Spleen (tissue), 11 donors: ENCODE results near the gene JAK2. TPM values are rescaled to one million over a fixed set of nuclear protein-coding genes. Genes with fewer than 3 reads are reported as not detected.

Experiments used
- DNase-seq: peaks from one replicate; pipeline ENCODE4 v3.0.0-alpha.2; 2020
- H3K27ac ChIP-seq, 8 donors: fragments of 200-600 bp; sonication (generic) in 7 of 8; 1 replicate in 4 of 8; 2 replicates in 4 of 8; pipeline versions ENCODE4 v1.5.0 to v1.8.0; 2016 to 2021; ENCODE audit warnings: inconsistent platforms in 4 of 8, mild to moderate bottlenecking in 4 of 8, moderate library complexity in 1 of 8
- H3K27me3 ChIP-seq, 7 donors: fragments of 200-600 bp; sonication (generic) in 6 of 7; replicated peaks in 1 of 7; 1 replicate in 4 of 7; 2 replicates in 3 of 7; pipeline versions ENCODE4 v1.5.0 to v1.8.0; 2016 to 2021; ENCODE audit warnings: inconsistent platforms in 3 of 7, mild to moderate bottlenecking in 1 of 7
- H3K36me3 ChIP-seq, 6 donors: fragments of 200-600 bp; sonication (generic) in 5 of 6; 1 replicate in 4 of 6; 2 replicates in 2 of 6; pipeline versions ENCODE4 v1.5.0 to v1.8.0; 2016 to 2021; ENCODE audit warnings: inconsistent platforms in 2 of 6
- H3K4me1 ChIP-seq, 6 donors: fragments of 200-600 bp; sonication (generic) in 5 of 6; 1 replicate in 3 of 6; 2 replicates in 3 of 6; pipeline versions ENCODE4 v1.5.0 to v1.8.0; 2016 to 2021; ENCODE audit warnings: inconsistent platforms in 3 of 6
- H3K4me3 ChIP-seq, 8 donors: fragments of 200-600 bp; sonication (generic) in 7 of 8; 1 replicate in 4 of 8; 2 replicates in 4 of 8; pipeline versions ENCODE4 v1.5.0 to v1.8.0; 2016 to 2021; ENCODE audit warnings: inconsistent platforms in 4 of 8, mild to moderate bottlenecking in 4 of 8, moderate library complexity in 2 of 8
- H3K9me3 ChIP-seq, 8 donors: fragments of 200-600 bp; sonication (generic) in 7 of 8; 1 replicate in 4 of 8; 2 replicates in 4 of 8; pipeline versions ENCODE4 v1.5.0 to v1.8.0; 2016 to 2021; ENCODE audit warnings: inconsistent platforms in 4 of 8
- CTCF ChIP-seq, 11 experiments: fragments of 200-600 bp in 7 of 11; fragments of 450-650 bp in 4 of 11; sonication (generic) in 4 of 11; IDR thresholded peaks in 8 of 11; conservative IDR thresholded peaks in 3 of 11; 1 replicate in 7 of 11; 2 replicates in 4 of 11; pipeline versions ENCODE4 v1.4.0 to v1.8.0; 2016 to 2021; ENCODE audit warnings: antibody characterized with exemption in 11 of 11, inconsistent platforms in 4 of 11, mild to moderate bottlenecking in 1 of 11
- POLR2A ChIP-seq, 3 donors: fragments of 450-650 bp; IDR thresholded peaks; one replicate each; pipeline ENCODE4 v1.5.1; 2017; ENCODE audit warnings: antibody characterized with exemption in 3 of 3, mild to moderate bottlenecking in 1 of 3
- POLR2AphosphoS5 ChIP-seq, 3 donors: sonication (generic); formaldehyde crosslinking; IDR thresholded peaks; one replicate each; pipeline ENCODE4 v1.5.1; 2017; ENCODE audit warnings: antibody characterized with exemption in 3 of 3
- WGBS, 5 donors: extraction: QIAGEN DNeasy Blood & Tissue Kit in 3 of 5; methylation state at CpG; one replicate each; pipeline versions ENCODE4 v1.1.5 to v1.1.7; 2013 to 2018; 5-methylcytosine and 5-hydroxymethylcytosine counted together
- intact Hi-C: fragments of 100-400 bp; cut with DNase I; formaldehyde crosslinking; loops from one replicate; pipeline ENCODE4 v1.15.0; 2023; ENCODE audit warnings: low total_unique reads
- polyA plus RNA-seq, 3 donors: library from polyadenylated mRNA; stranded (reverse); fragments of 200-250 nt; gene quantifications; one replicate each; pipeline ENCODE4 v1.2.1, GENCODE V29; 2013
- total RNA-seq, 7 donors: library from RNA; depleted of rRNA in 3 of 7; stranded (reverse); fragments of >200 nt in 3 of 7; fragmentation: NEBNext Ultra II Directional in 4 of 7; extraction: Animal tissue kit (Norgen Biotek cat#: 25700) in 4 of 7; gene quantifications; one replicate each; pipeline versions ENCODE4 v1.1.0 to v1.2.1, GENCODE V29; 2016 to 2021
- donor health status: healthy with polysubstance abuse.
- donor health status: DM: no; HTN: no; CAD: no; lungs with moderate emphysema.
- donor health status: DM: no; HTN: no; CAD: no.
- donor health status: Bipolar disorder and iron deficiency.
- donor health status: healthy.
- donor health status: DM: no; HTN: no; CAD: no.
- donor health status: DM: yes; HTN: yes; CAD: no.

The JAK2 gene
- total and polyA plus RNA-seq, 10 donors: 7.1 to 61.2 (median 45.8) TPM

GRCh38 chr9:4959031-4959430 is 26.0 kb upstream of the JAK2 start:
- WGBS, 5 donors: 92 to 97% (median 93%) methylated on average over 3 of the region's 3 CpGs
- no peak for TF ChIP-seq POLR2A (IDR thresholded peaks at IDR 0.05)
- no peak for TF ChIP-seq POLR2AphosphoS5 (IDR thresholded peaks at IDR 0.05)
- TF ChIP-seq CTCF (IDR thresholded peaks at IDR 0.05 in 8 of 11, conservative IDR thresholded peaks at IDR 0.05 in 3 of 11): no peak
- no peak overlapping the region for H3K4me3 ChIP-seq
- no peak overlapping the region for H3K27ac ChIP-seq
- H3K4me1 ChIP-seq: no peaks in the 10 kb centered on the region
- intact Hi-C loops: no loop called here
- no peaks in the 10 kb centered on the region for H3K36me3 ChIP-seq
- DNase-seq: no peak
- no peaks in the 10 kb centered on the region for H3K27me3 ChIP-seq
- peaks cover 0 to 17% (median 14%) of the 10 kb centered on the region in 8 donors for H3K9me3 ChIP-seq

- intact Hi-C loops: no loop called here
- DNase-seq: no peak
- WGBS, 5 donors: 88 to 93% (median 90%) methylated on average over 2 of the region's 2 CpGs
- TF ChIP-seq POLR2AphosphoS5 (IDR thresholded peaks at IDR 0.05) (no peak), POLR2A (IDR thresholded peaks at IDR 0.05) (no peak), CTCF (IDR thresholded peaks at IDR 0.05 in 8 of 11, conservative IDR thresholded peaks at IDR 0.05 in 3 of 11) (no peak)
- peaks cover 0 to 22% (median 20%) of the 10 kb centered on the region in 8 donors for H3K9me3 ChIP-seq
- H3K27ac ChIP-seq: no peak overlapping the region
- H3K27me3 ChIP-seq: no peaks in the 10 kb centered on the region
- no peak overlapping the region for H3K4me3 ChIP-seq
- no peaks in the 10 kb centered on the region for H3K36me3 ChIP-seq
- H3K4me1 ChIP-seq: peaks cover 0 to 5% (median 0%) of the 10 kb centered on the region in 6 donors
Observed at GRCh38 chr9:4962085-4962484, 23.0 kb upstream of the JAK2 start.

- Histone ChIP-seq H3K4me3 (no peak overlapping the region), H3K27me3 (no peaks in the 10 kb centered on the region), H3K9me3 (peaks cover 0 to 22% (median 20%) of the 10 kb centered on the region in 8 donors), H3K36me3 (no peaks in the 10 kb centered on the region), H3K4me1 (peaks cover 0 to 5% (median 0%) of the 10 kb centered on the region in 6 donors), H3K27ac (no peak overlapping the region)
- intact Hi-C loops: no loop called here
- no peak for DNase-seq
- TF ChIP-seq CTCF (IDR thresholded peaks at IDR 0.05 in 8 of 11, conservative IDR thresholded peaks at IDR 0.05 in 3 of 11) (no peak), POLR2AphosphoS5 (IDR thresholded peaks at IDR 0.05) (no peak), POLR2A (IDR thresholded peaks at IDR 0.05) (no peak)
Observed at GRCh38 chr9:4964540-4964939, 20.5 kb upstream of the JAK2 start.

- no peak overlapping the region for H3K27ac ChIP-seq
Observed at GRCh38 chr9:4965174-4965821, 19.8 kb upstream of the JAK2 start.

More at GRCh38 chr9:4965174-4965821, 19.8 kb upstream of the JAK2 start:
- Histone ChIP-seq H3K4me1 (peaks cover 0 to 10% (median 0%) of the 10 kb centered on the region in 6 donors), H3K36me3 (no peaks in the 10 kb centered on the region), H3K27me3 (no peaks in the 10 kb centered on the region), H3K4me3 (no peak overlapping the region), H3K9me3 (peaks cover 0 to 22% (median 20%) of the 10 kb centered on the region in 8 donors)
- TF ChIP-seq POLR2A (IDR thresholded peaks at IDR 0.05): no peak
- no peak for TF ChIP-seq POLR2AphosphoS5 (IDR thresholded peaks at IDR 0.05)
- no peak for TF ChIP-seq CTCF (IDR thresholded peaks at IDR 0.05 in 8 of 11, conservative IDR thresholded peaks at IDR 0.05 in 3 of 11)
- 77 to 87% (median 80%) methylated on average over 2 of the region's 2 CpGs for WGBS, 5 donors
- intact Hi-C loops: no loop called here
- no peak for DNase-seq
